Middle frontal gyrus (tissue), 1 donor: ENCODE measurements around the gene PTPRT.

ENCODE experiments used
- DNase-seq: peaks from one replicate; pipeline ENCODE4 v3.0.0-alpha.2; 2015; ENCODE audit warnings: low spot score; ENCODE audit errors: extremely low spot score

PTPRT gene

GRCh38 chr20:43189554-43190331, at the start of gene PTPRT:
TSS of gene PTPRT (minus strand) at chr20:43189906. CDS start at chr20:43189733, 173 bp downstream.
- DNase-seq = no peak

- no peak for DNase-seq
These were observed 49.1 kb upstream of the PTPRT start for GRCh38 chr20:43238833-43239232.

GRCh38 chr20:43238266-43238665, 48.6 kb upstream of the PTPRT start:
- DNase-seq = no peak

GRCh38 chr20:43237651-43238168, 48.0 kb upstream of the PTPRT start:
- no peak for DNase-seq

- DNase-seq = no peak
These were observed 46.3 kb upstream of the PTPRT start for GRCh38 chr20:43235998-43236397.

GRCh38 chr20:43231829-43232228, 42.1 kb upstream of the PTPRT start:
- DNase-seq = no peak

- no peak for DNase-seq
These were observed 40.0 kb upstream of the PTPRT start for GRCh38 chr20:43229696-43230095.

- no peak for DNase-seq
These were observed 30.9 kb upstream of the PTPRT start for GRCh38 chr20:43220612-43221011.

GRCh38 chr20:43210901-43211300, 21.2 kb upstream of the PTPRT start:
- no peak for DNase-seq

GRCh38 chr20:43209831-43210230, 20.1 kb upstream of the PTPRT start:
- DNase-seq = no peak

- no peak for DNase-seq
These were observed 16.0 kb upstream of the PTPRT start for GRCh38 chr20:43205699-43206098.

- DNase-seq = no peak
These were observed 12.4 kb upstream of the PTPRT start for GRCh38 chr20:43202100-43202499.

GRCh38 chr20:43198607-43199006, 8.9 kb upstream of the PTPRT start:
- DNase-seq = no peak

- DNase-seq = no peak
These were observed 6.5 kb upstream of the PTPRT start for GRCh38 chr20:43196243-43196642.

GRCh38 chr20:43194137-43194536, 4.4 kb upstream of the PTPRT start:
- DNase-seq = no peak

GRCh38 chr20:43193443-43193842, 3.7 kb upstream of the PTPRT start:
- DNase-seq = no peak

GRCh38 chr20:43191946-43192863, 2.5 kb upstream of the PTPRT start:
- no peak for DNase-seq

- DNase-seq = no peak
These were observed 1.4 kb upstream of the PTPRT start for GRCh38 chr20:43191143-43191542.

- no peak for DNase-seq
These were observed 737 bp upstream of the PTPRT start for GRCh38 chr20:43190332-43190953.

GRCh38 chr20:43188861-43189553, 699 bp downstream of the PTPRT start:
- no peak for DNase-seq

GRCh38 chr20:43188234-43188653, 1.5 kb downstream of the PTPRT start:
- no peak for DNase-seq
